ENCODE data around the gene GSTP1.

Gene GSTP1

GRCh38 chr11:67539550-67539949 is 44.1 kb upstream of the GSTP1 start:
- DNase-seq = no peak
- Histone ChIP-seq H3K4me3 (ENCODE audit: low read depth, low read length) (no peak overlapping the region), H3K27me3 (replicated peaks) (no peaks in the 10 kb centered on the region), H3K27ac (no peak overlapping the region), H3K36me3 (replicated peaks) (no peaks in the 10 kb centered on the region)
- no peak for TF ChIP-seq CTCF (IDR thresholded peaks at IDR 0.05; ENCODE audit: low read depth, low read length, missing control alignments)
- in situ Hi-C loops (cut with HindIII; ENCODE audit: low pct_ligation_motif_present, low sequenced_read_pairs) = no loop called here

- Histone ChIP-seq H3K36me3 (replicated peaks) (no peaks in the 10 kb centered on the region), H3K4me3 (ENCODE audit: low read depth, low read length) (no peak overlapping the region), H3K27me3 (replicated peaks) (no peaks in the 10 kb centered on the region), H3K27ac (no peak overlapping the region)
- TF ChIP-seq CTCF (IDR thresholded peaks at IDR 0.05; ENCODE audit: low read depth, low read length, missing control alignments) = peak; percentile 19
- DNase-seq = no peak
- in situ Hi-C loops (cut with HindIII; ENCODE audit: low pct_ligation_motif_present, low sequenced_read_pairs) = no loop called here
Measured at GRCh38 chr11:67541198-67541597, 42.4 kb upstream of the GSTP1 start.

- Histone ChIP-seq H3K27me3 (replicated peaks) (no peaks in the 10 kb centered on the region), H3K36me3 (replicated peaks) (no peaks in the 10 kb centered on the region), H3K27ac (no peak overlapping the region), H3K4me3 (ENCODE audit: low read depth, low read length) (no peak overlapping the region)
- no peak for DNase-seq
- TF ChIP-seq CTCF (IDR thresholded peaks at IDR 0.05; ENCODE audit: low read depth, low read length, missing control alignments) = no peak
- in situ Hi-C loops (cut with HindIII; ENCODE audit: low pct_ligation_motif_present, low sequenced_read_pairs) = no loop called here
Measured at GRCh38 chr11:67542169-67542568, 41.4 kb upstream of the GSTP1 start.

GRCh38 chr11:67542971-67543370 is 40.6 kb upstream of the GSTP1 start:
- no peaks in the 10 kb centered on the region for H3K27me3 ChIP-seq (replicated peaks)
- no peak for TF ChIP-seq CTCF (IDR thresholded peaks at IDR 0.05; ENCODE audit: low read depth, low read length, missing control alignments)
- H3K36me3 ChIP-seq (replicated peaks) = no peaks in the 10 kb centered on the region
- no peak overlapping the region for H3K4me3 ChIP-seq (ENCODE audit: low read depth, low read length)
- in situ Hi-C loops (cut with HindIII; ENCODE audit: low pct_ligation_motif_present, low sequenced_read_pairs) = no loop called here
- no peak overlapping the region for H3K27ac ChIP-seq
- no peak for DNase-seq

- Histone ChIP-seq H3K27ac (no peak overlapping the region), H3K4me3 (ENCODE audit: low read depth, low read length) (no peak overlapping the region), H3K27me3 (replicated peaks) (no peaks in the 10 kb centered on the region), H3K36me3 (replicated peaks) (no peaks in the 10 kb centered on the region)
- in situ Hi-C loops (cut with HindIII; ENCODE audit: low pct_ligation_motif_present, low sequenced_read_pairs) = no loop called here
- DNase-seq = no peak
- TF ChIP-seq CTCF (IDR thresholded peaks at IDR 0.05; ENCODE audit: low read depth, low read length, missing control alignments) = no peak
Measured at GRCh38 chr11:67543585-67543984, 40.0 kb upstream of the GSTP1 start.

GRCh38 chr11:67544616-67545242 is 38.9 kb upstream of the GSTP1 start:
- Histone ChIP-seq H3K27ac (no peak overlapping the region), H3K36me3 (replicated peaks) (no peaks in the 10 kb centered on the region), H3K27me3 (replicated peaks) (no peaks in the 10 kb centered on the region), H3K4me3 (ENCODE audit: low read depth, low read length) (no peak overlapping the region)
- no peak for DNase-seq
- in situ Hi-C loops (cut with HindIII; ENCODE audit: low pct_ligation_motif_present, low sequenced_read_pairs) = no loop called here
- TF ChIP-seq CTCF (IDR thresholded peaks at IDR 0.05; ENCODE audit: low read depth, low read length, missing control alignments) = no peak

Measured in brain microvascular endothelial cell (primary cell).